ENCODE measurements around the gene ZDHHC14.
"Not testable (repeated sequence)": the region's sequence is repeated elsewhere in the genome, so short reads cannot be mapped to it uniquely, and the experiment has no call there.

The ZDHHC14 gene

DNA sequence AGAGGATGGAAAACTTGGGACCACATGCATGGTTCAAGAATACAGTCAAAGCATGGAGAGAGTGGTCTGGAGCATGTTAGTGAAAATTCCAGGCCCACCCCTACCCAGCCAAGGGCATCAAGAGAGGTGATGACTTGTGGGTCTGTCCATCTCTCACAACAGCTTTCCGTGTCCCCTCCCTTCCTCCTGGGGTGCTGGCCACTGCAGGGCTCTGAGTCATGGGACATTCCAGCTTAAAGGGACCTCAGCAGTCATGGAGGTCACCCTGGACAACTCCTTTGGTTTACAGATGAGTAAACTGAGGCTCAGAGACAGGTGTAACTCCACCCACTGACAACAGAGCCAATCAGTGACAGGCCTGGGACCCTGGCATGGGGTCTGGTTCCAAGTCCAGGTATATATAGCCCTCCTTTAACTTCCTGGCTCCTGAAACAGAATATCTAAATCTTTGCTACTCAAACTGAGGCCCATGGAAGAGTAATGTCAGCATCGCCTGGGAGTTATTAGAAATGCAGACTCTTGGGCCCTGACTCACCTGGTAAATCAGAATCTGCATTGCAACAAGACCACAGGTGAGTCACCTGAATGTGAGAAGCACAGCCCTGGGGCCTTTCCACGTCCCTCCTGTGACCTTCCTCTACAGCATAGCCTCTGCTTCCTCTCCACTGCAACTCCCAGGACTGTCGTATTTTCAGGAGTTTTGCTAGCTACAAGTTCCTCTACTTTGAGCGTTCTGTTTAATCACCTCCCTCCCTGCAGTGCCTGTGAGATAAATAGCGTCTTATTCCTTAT, 170.2 kb downstream of the ZDHHC14 start:
- DNase-seq (ENCODE audit: low read depth in 2 of 2): no peak

DNA sequence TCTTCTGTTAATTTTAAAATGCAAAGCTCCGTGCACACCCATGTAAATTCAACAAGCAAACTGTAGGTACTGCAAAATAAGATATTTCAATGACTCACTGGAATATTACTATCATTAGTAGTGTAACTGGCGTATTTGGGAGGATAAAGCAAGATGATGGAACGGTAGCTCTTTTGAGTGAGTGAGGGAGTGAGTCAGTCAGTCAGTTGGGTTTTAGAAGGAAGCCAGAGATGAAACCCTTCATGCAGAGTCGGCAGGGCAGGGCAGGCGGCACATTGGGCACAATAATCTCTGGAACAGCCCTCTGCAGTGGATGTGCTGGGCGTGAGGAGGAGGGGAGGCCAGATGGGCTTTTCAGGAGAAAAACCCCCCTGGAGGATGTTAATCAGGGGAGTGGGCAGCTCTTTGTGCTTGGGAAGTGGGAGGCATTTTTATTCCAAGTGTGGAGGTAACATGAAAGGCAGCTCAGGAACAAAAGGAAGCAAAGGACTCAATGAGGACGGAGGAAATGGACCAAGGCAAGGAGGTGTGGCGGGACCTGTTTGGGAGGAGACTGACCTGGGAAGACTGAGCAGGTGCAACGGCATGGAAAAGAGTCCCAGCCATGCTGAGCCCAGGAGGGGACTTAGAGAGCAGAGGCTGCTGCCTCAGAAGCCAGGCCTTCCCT, 171.2 kb downstream of the ZDHHC14 start:
- no peak for DNase-seq (ENCODE audit: low read depth in 2 of 2)

DNA sequence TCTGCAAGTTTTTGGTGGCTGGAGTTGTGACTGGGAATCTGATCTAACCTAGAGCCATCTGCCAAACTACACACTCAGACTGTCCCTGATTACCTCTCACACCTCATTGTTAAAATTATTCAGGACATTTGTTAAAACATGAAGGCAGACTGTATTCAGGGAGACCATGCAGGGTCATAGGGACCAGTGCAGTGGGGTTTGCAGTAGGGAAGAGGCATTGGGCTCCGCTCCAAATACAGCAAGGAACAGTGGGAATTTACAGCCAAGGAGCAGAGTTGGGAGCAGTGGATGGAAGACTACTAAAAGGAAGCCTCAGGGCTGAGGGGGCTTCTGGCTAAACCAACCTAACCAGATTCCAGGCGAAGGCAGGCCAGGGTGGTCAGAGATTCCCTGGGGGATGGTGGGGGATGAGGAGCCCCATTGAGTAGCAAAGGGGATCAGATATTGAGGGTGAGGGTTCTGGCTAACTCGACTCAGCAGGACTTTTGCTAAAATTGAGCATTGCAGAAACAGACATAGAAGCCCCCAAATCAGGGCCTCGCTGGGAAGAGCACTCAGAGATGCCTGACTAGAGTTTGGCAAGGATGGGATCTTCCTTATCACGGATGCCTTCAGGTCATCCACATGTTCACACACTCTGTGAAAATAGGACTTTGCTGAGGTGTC, 172.0 kb downstream of the ZDHHC14 start:
- DNase-seq (ENCODE audit: low read depth in 2 of 2): no peak

GRCh38 chr6:157554747-157555146, 173.8 kb downstream of the ZDHHC14 start:
- DNase-seq (ENCODE audit: low read depth in 2 of 2): no peak

- DNase-seq (ENCODE audit: low read depth in 2 of 2): no peak
These were observed 174.6 kb downstream of the ZDHHC14 start for GRCh38 chr6:157555455-157556143.

DNA sequence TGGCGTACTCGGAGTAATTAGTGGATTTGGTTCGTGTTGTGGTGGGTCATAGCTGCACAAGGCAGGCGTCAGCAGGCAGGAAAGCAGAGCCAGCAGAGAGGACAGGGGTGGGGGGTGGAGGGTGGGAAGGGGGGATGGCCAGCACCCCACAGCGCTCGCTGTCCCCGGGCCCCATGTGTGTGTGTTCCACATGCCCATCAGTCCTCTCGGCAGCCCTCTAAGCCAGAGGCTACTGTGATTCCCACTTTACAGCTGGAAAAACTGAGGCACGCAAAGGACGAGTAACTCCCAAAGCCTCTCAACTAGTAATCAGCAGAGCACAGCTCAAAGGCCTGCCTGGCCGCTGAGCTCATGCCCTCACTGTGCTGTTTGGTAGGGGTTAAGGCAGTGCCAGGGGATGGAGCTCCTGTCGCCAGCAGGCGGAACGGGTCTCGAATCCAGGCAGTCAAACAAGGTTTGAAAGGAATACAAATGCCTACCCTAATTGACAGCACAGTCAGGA, 175.2 kb downstream of the ZDHHC14 start:
- no peak for DNase-seq (ENCODE audit: low read depth in 2 of 2)

- DNase-seq (ENCODE audit: low read depth in 2 of 2): no peak
These were observed 175.9 kb downstream of the ZDHHC14 start for GRCh38 chr6:157556671-157557430.

DNA sequence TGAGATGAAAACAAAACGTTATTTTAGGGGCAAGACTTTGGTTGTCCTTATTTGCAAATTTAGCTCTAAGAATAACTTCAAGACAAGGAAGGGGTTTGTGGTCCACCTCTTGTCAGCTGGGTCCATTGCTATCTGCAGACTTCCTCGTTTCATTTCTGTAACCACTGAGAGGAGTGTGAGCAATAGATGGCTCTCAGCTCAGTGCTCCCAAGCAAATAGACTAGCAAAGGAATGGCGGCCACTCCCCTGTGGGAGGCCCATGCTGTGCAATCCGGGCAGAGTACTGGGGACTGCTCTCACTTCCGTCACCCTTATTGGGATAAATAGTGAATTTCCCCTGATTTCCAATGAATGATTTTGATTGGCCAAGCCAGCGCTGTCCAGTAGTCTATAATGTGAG, 176.6 kb downstream of the ZDHHC14 start:
- no peak for DNase-seq (ENCODE audit: low read depth in 2 of 2)

DNA sequence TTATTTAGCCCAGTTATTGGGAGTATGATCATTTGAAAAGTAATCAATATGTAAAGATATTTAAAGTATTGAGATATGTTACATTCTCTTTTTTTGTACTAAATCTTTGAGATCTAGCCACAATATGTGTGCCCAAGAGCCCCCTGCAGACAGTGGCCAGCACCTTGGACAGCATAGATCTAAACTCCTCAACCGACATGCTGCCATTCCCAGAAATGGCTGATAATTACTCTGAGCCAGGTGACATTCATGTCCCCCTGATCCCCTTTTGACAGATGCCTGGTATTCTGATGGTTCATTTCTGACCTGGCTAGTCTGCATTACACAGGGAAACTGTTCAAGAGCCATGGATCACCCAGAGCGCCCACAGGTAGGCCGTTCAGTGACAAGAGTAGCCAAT, 177.1 kb downstream of the ZDHHC14 start:
- DNase-seq (ENCODE audit: low read depth in 2 of 2): no peak

DNA sequence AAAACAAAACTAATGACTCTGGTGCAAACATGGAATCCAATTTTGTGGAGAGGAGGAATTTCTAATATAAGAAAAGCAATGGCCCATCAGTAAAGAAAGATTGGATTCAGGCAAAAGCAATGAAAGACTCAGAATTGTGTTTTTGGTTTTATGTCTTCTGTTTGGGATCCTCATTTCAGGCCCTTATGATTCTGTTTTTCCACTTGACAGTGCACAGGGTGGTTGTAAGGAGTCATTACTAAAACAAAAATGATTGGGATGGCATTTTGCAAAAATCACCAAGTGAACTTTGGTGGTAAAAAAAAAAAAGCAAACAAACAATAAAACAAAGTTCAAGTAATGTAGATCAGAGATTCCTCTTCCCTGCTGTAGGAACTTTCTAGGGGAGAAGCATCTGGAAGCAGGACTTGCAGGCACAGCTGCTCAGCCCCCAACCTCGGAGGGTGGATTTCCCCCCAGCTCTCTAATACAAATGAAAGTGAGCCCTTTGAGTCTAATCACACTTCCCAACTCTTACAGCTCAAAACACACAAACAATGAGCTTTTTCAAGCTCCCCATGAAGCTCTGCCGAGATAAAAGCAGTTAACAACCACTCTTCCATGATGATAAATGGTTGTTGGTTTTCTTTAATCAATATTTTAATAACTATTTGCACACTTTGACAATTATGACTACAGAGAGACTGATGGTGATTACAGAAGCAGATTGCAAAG, 177.7 kb downstream of the ZDHHC14 start:
- DNase-seq (ENCODE audit: low read depth in 2 of 2): no peak

GRCh38 chr6:157559201-157559756, 178.3 kb downstream of the ZDHHC14 start:
- no peak for DNase-seq (ENCODE audit: low read depth in 2 of 2)

DNA sequence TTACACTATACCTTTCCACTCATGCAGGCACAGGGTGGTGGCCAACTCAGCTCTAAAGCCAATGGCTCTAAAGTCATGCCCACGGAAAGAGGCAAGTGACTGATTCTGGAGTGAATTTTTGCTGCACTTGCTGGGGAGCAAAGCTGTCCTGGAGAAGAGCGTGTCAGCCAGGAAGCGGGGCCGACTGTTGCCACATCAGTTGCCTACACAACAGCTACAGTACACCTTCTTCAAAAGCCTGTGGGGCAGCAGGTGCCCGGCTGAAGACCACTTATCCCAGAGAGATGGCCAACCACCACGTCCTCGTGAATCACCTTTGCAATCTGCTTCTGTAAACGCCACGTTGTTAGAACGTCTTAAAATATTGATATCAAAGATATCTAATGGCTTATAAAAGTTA, 179.1 kb downstream of the ZDHHC14 start:
- DNase-seq (ENCODE audit: low read depth in 2 of 2): not testable (repeated sequence)

- DNase-seq (ENCODE audit: low read depth in 2 of 2): no peak
These were observed 179.9 kb downstream of the ZDHHC14 start for GRCh38 chr6:157560691-157561413.

DNA sequence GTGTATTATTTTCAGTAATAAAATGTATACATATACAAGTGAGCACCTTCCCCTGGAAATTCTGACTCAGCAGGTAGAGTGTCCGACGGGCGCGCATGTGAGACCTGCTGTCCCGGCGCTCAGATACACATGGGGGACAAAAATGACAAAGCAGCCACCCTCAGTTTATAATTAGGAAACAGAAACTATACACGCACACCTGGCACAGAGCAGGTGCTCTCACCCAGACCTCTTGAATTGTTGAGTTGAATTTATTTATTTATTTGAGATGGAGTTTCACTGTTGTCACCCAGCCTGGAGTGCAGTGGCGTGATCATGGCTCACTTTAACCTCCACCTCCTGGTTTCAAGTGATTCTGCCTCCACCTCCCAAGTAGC, 180.4 kb downstream of the ZDHHC14 start:
- DNase-seq (ENCODE audit: low read depth in 2 of 2): no peak

- DNase-seq (ENCODE audit: low read depth in 2 of 2): no peak
These were observed 181.2 kb downstream of the ZDHHC14 start for GRCh38 chr6:157561929-157562810.

GRCh38 chr6:157562997-157563396, 182.0 kb downstream of the ZDHHC14 start:
- DNase-seq (ENCODE audit: low read depth in 2 of 2): no peak

- DNase-seq (ENCODE audit: low read depth in 2 of 2): no peak
These were observed 182.8 kb downstream of the ZDHHC14 start for GRCh38 chr6:157563611-157564284.

DNA sequence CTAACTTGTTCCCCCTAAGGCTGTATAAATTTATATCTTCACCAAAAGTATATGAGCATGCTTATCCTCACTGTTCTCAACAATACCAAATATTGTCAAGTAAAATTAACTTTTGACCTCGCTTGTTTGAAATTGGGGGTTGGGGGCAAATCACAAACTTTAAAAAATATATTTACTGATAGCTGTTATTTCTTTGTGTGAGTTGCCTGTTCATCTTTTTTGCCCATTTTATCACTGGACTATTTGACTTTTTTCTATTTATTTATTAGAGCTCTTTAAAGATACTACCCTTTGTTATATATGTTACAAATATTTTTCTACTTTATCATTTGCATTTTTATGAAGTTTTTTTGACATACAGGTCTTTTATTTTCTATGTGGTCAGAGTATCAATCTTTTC, 187.7 kb downstream of the ZDHHC14 start:
- DNase-seq (ENCODE audit: low read depth in 2 of 2): no peak

All from stimulated activated CD8-positive, alpha-beta memory T cell treated with anti-CD3 and anti-CD28 coated beads, Interleukin-2, amount 100 ng/mL, for 48 hours (primary cell).